ENCODE measurements around the gene BCL11A. TPM values are rescaled to one million over a fixed set of nuclear protein-coding genes. Genes with fewer than 3 reads are reported as not detected.

The BCL11A gene
- total RNA-seq, 1 donor from 2014 or later = 142 TPM

- Mint-ChIP-seq H3K36me3 (peaks cover 8% of the 10 kb centered on the region), H3K4me1 (peaks cover 57% of the 10 kb centered on the region), H3K27ac (no peak overlapping the region), H3K4me3 (no peak overlapping the region), H3K9me3 (no peaks in the 10 kb centered on the region), H3K27me3 (ENCODE audit: low read depth) (no peaks in the 10 kb centered on the region)
- DNase-seq (ENCODE audit: low spot score in 2 of 2, unreplicated experiment in 2 of 2) = no peak
- TF ChIP-seq, protein P1, sequence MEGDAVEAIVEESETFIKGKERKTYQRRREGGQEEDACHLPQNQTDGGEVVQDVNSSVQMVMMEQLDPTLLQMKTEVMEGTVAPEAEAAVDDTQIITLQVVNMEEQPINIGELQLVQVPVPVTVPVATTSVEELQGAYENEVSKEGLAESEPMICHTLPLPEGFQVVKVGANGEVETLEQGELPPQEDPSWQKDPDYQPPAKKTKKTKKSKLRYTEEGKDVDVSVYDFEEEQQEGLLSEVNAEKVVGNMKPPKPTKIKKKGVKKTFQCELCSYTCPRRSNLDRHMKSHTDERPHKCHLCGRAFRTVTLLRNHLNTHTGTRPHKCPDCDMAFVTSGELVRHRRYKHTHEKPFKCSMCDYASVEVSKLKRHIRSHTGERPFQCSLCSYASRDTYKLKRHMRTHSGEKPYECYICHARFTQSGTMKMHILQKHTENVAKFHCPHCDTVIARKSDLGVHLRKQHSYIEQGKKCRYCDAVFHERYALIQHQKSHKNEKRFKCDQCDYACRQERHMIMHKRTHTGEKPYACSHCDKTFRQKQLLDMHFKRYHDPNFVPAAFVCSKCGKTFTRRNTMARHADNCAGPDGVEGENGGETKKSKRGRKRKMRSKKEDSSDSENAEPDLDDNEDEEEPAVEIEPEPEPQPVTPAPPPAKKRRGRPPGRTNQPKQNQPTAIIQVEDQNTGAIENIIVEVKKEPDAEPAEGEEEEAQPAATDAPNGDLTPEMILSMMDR (IDR thresholded peaks at IDR 0.05; ENCODE audit: unreplicated experiment) = no peak
These were observed 54.5 kb downstream of the BCL11A start for GRCh38 chr2:60498816-60499429.

DNA sequence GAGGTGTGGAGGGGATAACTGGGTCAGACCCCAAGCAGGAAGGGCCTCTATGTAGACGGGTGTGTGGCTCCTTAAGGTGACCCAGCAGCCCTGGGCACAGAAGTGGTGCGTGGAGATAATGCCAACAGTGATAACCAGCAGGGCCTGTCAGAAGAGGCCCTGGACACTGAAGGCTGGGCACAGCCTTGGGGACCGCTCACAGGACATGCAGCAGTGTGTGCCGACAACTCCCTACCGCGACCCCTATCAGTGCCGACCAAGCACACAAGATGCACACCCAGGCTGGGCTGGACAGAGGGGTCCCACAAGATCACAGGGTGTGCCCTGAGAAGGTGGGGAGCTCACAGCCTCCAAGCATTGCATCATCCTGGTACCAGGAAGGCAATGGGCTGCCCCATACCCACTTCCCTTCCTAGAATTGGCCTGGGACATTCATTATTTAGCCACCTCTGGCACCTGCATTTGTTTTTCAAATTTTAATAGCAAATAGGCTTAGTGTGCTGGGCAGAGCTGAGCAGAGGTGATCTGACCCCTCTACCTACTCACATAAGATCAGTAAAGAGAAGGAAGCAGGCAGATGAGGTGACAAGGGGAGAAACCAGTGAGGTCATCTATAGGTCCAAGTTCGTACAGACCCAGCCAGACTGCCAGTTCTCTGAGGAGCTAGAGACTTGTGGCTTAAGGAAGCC is 55.2 kb downstream of the BCL11A start:
- Mint-ChIP-seq H3K27me3 (ENCODE audit: low read depth) (no peaks in the 10 kb centered on the region), H3K4me3 (no peak overlapping the region), H3K36me3 (peaks cover 8% of the 10 kb centered on the region), H3K27ac (no peak overlapping the region), H3K9me3 (no peaks in the 10 kb centered on the region), H3K4me1 (peaks cover 58% of the 10 kb centered on the region)
- DNase-seq (ENCODE audit: low spot score in 2 of 2, unreplicated experiment in 2 of 2) = no peak
- TF ChIP-seq, protein P1 (IDR thresholded peaks at IDR 0.05; ENCODE audit: unreplicated experiment) = no peak

DNA sequence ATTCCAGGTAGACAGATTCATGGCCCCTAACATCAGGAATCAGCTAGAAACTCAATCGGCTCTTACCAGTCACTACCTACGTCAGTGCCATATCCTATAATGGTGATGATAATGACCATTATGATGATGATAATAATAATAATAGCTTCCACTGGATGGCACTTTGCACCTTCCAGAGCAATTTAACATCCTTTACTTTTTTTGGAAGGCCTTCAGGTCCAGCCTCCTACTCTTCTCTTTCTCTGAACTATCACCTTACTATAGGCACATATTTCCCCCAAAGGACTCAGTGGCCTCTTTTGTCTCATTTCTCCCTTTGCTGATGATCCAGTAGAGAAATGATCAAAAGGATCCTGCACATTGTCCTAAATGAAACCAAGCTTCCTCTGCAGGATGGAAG is 56.0 kb downstream of the BCL11A start:
- Mint-ChIP-seq H3K27me3 (ENCODE audit: low read depth) (no peaks in the 10 kb centered on the region), H3K4me1 (peaks cover 50% of the 10 kb centered on the region), H3K27ac (no peak overlapping the region), H3K4me3 (no peak overlapping the region), H3K36me3 (peaks cover 11% of the 10 kb centered on the region), H3K9me3 (no peaks in the 10 kb centered on the region)
- no peak for DNase-seq (ENCODE audit: low spot score in 2 of 2, unreplicated experiment in 2 of 2)
- TF ChIP-seq, protein P1 (IDR thresholded peaks at IDR 0.05; ENCODE audit: unreplicated experiment) = no peak

DNA sequence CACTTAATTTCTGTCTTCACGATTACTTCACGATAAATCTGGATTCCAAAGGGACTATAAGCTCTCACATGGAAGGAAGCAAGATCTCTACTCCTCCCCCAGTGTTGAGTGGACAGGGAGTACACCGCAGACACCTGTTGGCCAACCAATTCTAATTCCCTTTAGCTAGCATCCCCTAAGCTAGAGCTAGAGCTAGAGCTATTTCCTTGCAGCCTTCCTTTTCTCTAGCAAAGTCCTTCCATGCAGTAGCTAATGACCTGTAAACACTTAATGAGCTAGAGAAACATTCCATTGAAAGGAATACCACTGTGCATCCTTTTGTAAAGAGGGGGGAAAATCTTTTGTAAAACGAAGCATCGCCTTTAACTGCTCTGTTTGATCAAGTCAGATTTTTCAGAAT is 56.5 kb downstream of the BCL11A start:
- Mint-ChIP-seq H3K27ac (peak overlapping the region; percentile 49), H3K36me3 (peaks cover 11% of the 10 kb centered on the region), H3K9me3 (no peaks in the 10 kb centered on the region), H3K27me3 (ENCODE audit: low read depth) (no peaks in the 10 kb centered on the region), H3K4me3 (no peak overlapping the region), H3K4me1 (peaks cover 45% of the 10 kb centered on the region)
- TF ChIP-seq, protein P1 (IDR thresholded peaks at IDR 0.05; ENCODE audit: unreplicated experiment) = no peak
- DNase-seq (ENCODE audit: low spot score in 2 of 2, unreplicated experiment in 2 of 2) = no peak

DNA sequence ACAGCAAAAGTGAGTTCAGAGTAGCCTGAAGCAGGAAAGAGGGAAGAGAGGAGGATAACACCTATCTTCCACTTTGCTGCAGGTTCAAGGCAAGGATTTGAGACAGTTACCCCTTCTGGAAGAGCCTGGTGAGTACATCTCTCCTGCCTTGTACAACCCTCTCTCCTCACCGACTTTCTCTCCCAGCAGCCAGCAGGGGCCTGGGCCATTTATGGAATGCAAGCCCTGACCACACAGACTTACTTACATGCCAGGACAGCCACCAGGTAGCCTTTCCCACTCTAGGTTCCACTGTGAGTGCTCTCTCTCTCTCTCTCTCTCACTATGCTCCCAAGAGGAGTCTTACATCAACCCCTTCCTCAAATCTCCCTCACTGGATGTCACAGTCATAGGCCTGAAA is 57.0 kb downstream of the BCL11A start:
- H3K9me3 Mint-ChIP-seq = no peaks in the 10 kb centered on the region
- no peak overlapping the region for H3K4me3 Mint-ChIP-seq
- H3K36me3 Mint-ChIP-seq = peaks cover 14% of the 10 kb centered on the region
- H3K27me3 Mint-ChIP-seq (ENCODE audit: low read depth) = no peaks in the 10 kb centered on the region
- peaks cover 41% of the 10 kb centered on the region for H3K4me1 Mint-ChIP-seq
- H3K27ac Mint-ChIP-seq = peak overlapping the region; percentile 49
- TF ChIP-seq, protein P1 (IDR thresholded peaks at IDR 0.05; ENCODE audit: unreplicated experiment) = no peak
- no peak for DNase-seq (ENCODE audit: low spot score in 2 of 2, unreplicated experiment in 2 of 2)
